OCI-M2 (cell line): ENCODE data around the gene ZBED2.
"Not testable (repeated sequence)": the region's sequence is repeated elsewhere in the genome, so short reads cannot be mapped to it uniquely, and the experiment has no call there.

Experiments used
- DNase-seq: peaks from one replicate; lab custom pipeline; 2025; ENCODE audit not compliant: unreplicated experiment; lab: John Stamatoyannopoulos, UW

Gene ZBED2

GRCh38 chr3:111577113-111577512, 18.0 kb downstream of the ZBED2 start:
- no peak for DNase-seq

GRCh38 chr3:111571907-111572460, 23.2 kb downstream of the ZBED2 start:
- DNase-seq = no peak

- DNase-seq = no peak
Measured at GRCh38 chr3:111571282-111571681, 23.9 kb downstream of the ZBED2 start.

GRCh38 chr3:111570404-111571030, 24.6 kb downstream of the ZBED2 start:
- no peak for DNase-seq

- DNase-seq = no peak
Measured at GRCh38 chr3:111568911-111569310, 26.2 kb downstream of the ZBED2 start.

- DNase-seq = no peak
Measured at GRCh38 chr3:111568355-111568754, 26.8 kb downstream of the ZBED2 start.

GRCh38 chr3:111566844-111567243, 28.3 kb downstream of the ZBED2 start:
- no peak for DNase-seq

- DNase-seq = not testable (repeated sequence)
Measured at GRCh38 chr3:111561902-111562301, 33.2 kb downstream of the ZBED2 start.

- no peak for DNase-seq
Measured at GRCh38 chr3:111548756-111549155, 46.4 kb downstream of the ZBED2 start.

GRCh38 chr3:111548092-111548491, 47.1 kb downstream of the ZBED2 start:
- DNase-seq = no peak

- no peak for DNase-seq
Measured at GRCh38 chr3:111547631-111548030, 47.5 kb downstream of the ZBED2 start.

- no peak for DNase-seq
Measured at GRCh38 chr3:111545349-111545748, 49.8 kb downstream of the ZBED2 start.
